Loucy (cell line): ENCODE data around the gene NKPD1.

Experiments
- H2AFZ ChIP-seq: fragments of 200-600 bp; sonication (generic); 2 replicates; pipeline ENCODE4 v1.6.0; 2016; ENCODE audit warnings: antibody characterized with exemption, mild to moderate bottlenecking, low read length, moderate library complexity
- H3F3A ChIP-seq: fragments of 200-600 bp; 2 replicates; pipeline ENCODE4 v1.6.0; 2016; ENCODE audit warnings: antibody characterized with exemption, low read depth, mild to moderate bottlenecking
- H3K27me3 ChIP-seq: fragments of 200-600 bp; sonication (generic); 2 replicates; pipeline ENCODE4 v1.6.1; 2014; ENCODE audit warnings: low read length, mild to moderate bottlenecking; ENCODE audit not compliant: insufficient read depth, poor library complexity, severe bottlenecking
- H3K36me3 ChIP-seq: fragments of 200-600 bp; sonication (generic); 2 replicates; pipeline ENCODE4 v1.6.1; 2016; ENCODE audit warnings: low read length; ENCODE audit not compliant: insufficient read depth
- H3K4me1 ChIP-seq: fragments of 200-600 bp; sonication (generic); 2 replicates; pipeline ENCODE4 v1.5.1; 2014; ENCODE audit warnings: low read length, mild to moderate bottlenecking; ENCODE audit not compliant: insufficient read depth, poor library complexity, severe bottlenecking
- H3K4me2 ChIP-seq: fragments of 200-600 bp; sonication (generic); 2 replicates; pipeline ENCODE4 v1.6.0; 2014; ENCODE audit warnings: antibody characterized with exemption, low read length, low read depth, mild to moderate bottlenecking; ENCODE audit not compliant: poor library complexity, severe bottlenecking
- H3K4me3 ChIP-seq: fragments of 200-600 bp; sonication (generic); 2 replicates; pipeline ENCODE4 v1.5.1; 2014; ENCODE audit warnings: low read length, mild to moderate bottlenecking, mixed read lengths; ENCODE audit not compliant: poor library complexity, severe bottlenecking
- H3K79me2 ChIP-seq: fragments of 200-600 bp; sonication (generic); 2 replicates; pipeline ENCODE4 v1.6.1; 2014; ENCODE audit warnings: low read length; ENCODE audit not compliant: insufficient read depth
- H3K9ac ChIP-seq: fragments of 200-600 bp; sonication (generic); 2 replicates; pipeline ENCODE4 v1.6.0; 2014; ENCODE audit warnings: mild to moderate bottlenecking, low read depth, low read length, moderate library complexity; ENCODE audit not compliant: poor library complexity, severe bottlenecking
- H3K9me2 ChIP-seq: fragments of 200-600 bp; sonication (generic); replicated peaks from 2 replicates; pipeline ENCODE4 v1.6.1; 2016; ENCODE audit warnings: low read depth, low read length, mixed read lengths
- H3K9me3 ChIP-seq: fragments of 200-600 bp; sonication (generic); 2 replicates; pipeline ENCODE4 v1.6.1; 2014; ENCODE audit warnings: mild to moderate bottlenecking, antibody characterized with exemption, low read length, low read depth; ENCODE audit not compliant: insufficient read depth
- H4K20me1 ChIP-seq: fragments of 200-600 bp; sonication (generic); 2 replicates; pipeline ENCODE4 v1.6.0; 2014; ENCODE audit warnings: antibody characterized with exemption, low read length, mild to moderate bottlenecking; ENCODE audit not compliant: insufficient read depth, poor library complexity, severe bottlenecking
- CTCF ChIP-seq: fragments of 200-600 bp; sonication (generic); conservative IDR thresholded peaks from 2 replicates; pipeline ENCODE4 v1.5.1; 2014; ENCODE audit warnings: mild to moderate bottlenecking, antibody characterized with exemption, low read length
- EZH2phosphoT487 ChIP-seq: fragments of 200-600 bp; IDR thresholded peaks from 2 replicates; pipeline ENCODE4 v1.6.1; 2018; ENCODE audit warnings: antibody characterized with exemption, mild to moderate bottlenecking, moderate library complexity, borderline replicate concordance

NKPD1 gene

GRCh38 chr19:45163751-45164460, 3.1 kb upstream of the NKPD1 start:
- Histone ChIP-seq H3F3A (no peaks in the 10 kb centered on the region), H2AFZ (no peak overlapping the region), H3K36me3 (no peaks in the 10 kb centered on the region), H3K27me3 (no peaks in the 10 kb centered on the region), H3K79me2 (no peaks in the 10 kb centered on the region), H4K20me1 (no peaks in the 10 kb centered on the region), H3K4me2 (no peak overlapping the region), H3K9ac (no peak overlapping the region), H3K9me3 (no peaks in the 10 kb centered on the region), H3K9me2 (no peaks in the 10 kb centered on the region), H3K4me1 (no peaks in the 10 kb centered on the region), H3K4me3 (no peak overlapping the region)
- TF ChIP-seq CTCF = no peak
- no peak for TF ChIP-seq EZH2phosphoT487

GRCh38 chr19:45163156-45163555, 2.4 kb upstream of the NKPD1 start:
- no peak overlapping the region for H3K4me3 ChIP-seq
- no peak overlapping the region for H3K9ac ChIP-seq
- H3K36me3 ChIP-seq = no peaks in the 10 kb centered on the region
- H4K20me1 ChIP-seq = no peaks in the 10 kb centered on the region
- H3K27me3 ChIP-seq = no peaks in the 10 kb centered on the region
- TF ChIP-seq CTCF (no peak), EZH2phosphoT487 (no peak)
- no peaks in the 10 kb centered on the region for H3K4me1 ChIP-seq
- no peaks in the 10 kb centered on the region for H3K9me3 ChIP-seq
- no peaks in the 10 kb centered on the region for H3K79me2 ChIP-seq
- no peaks in the 10 kb centered on the region for H3F3A ChIP-seq
- H2AFZ ChIP-seq = no peak overlapping the region
- H3K4me2 ChIP-seq = no peak overlapping the region
- no peaks in the 10 kb centered on the region for H3K9me2 ChIP-seq

- TF ChIP-seq CTCF (no peak), EZH2phosphoT487 (no peak)
- no peak overlapping the region for H3K4me3 ChIP-seq
- H3K4me2 ChIP-seq = no peak overlapping the region
- H3K9me3 ChIP-seq = no peaks in the 10 kb centered on the region
- H2AFZ ChIP-seq = no peak overlapping the region
- no peaks in the 10 kb centered on the region for H3F3A ChIP-seq
- H3K4me1 ChIP-seq = no peaks in the 10 kb centered on the region
- no peaks in the 10 kb centered on the region for H3K27me3 ChIP-seq
- H4K20me1 ChIP-seq = no peaks in the 10 kb centered on the region
- H3K9me2 ChIP-seq = no peaks in the 10 kb centered on the region
- no peak overlapping the region for H3K9ac ChIP-seq
- no peaks in the 10 kb centered on the region for H3K79me2 ChIP-seq
- no peaks in the 10 kb centered on the region for H3K36me3 ChIP-seq
Measured at GRCh38 chr19:45162608-45163143, 1.9 kb upstream of the NKPD1 start.
